Cardiac muscle cell (in vitro differentiated cells and primary cell): Measurements from ENCODE around the gene PPP6R1. TPM values are rescaled to one million over a fixed set of nuclear protein-coding genes. Genes with fewer than 3 reads are reported as not detected.

Experiments
- DNase-seq, 2 donors: peaks; one replicate each; pipeline versions ENCODE4 v3.0.0 to v3.0.0-alpha.2; 2010 to 2017; ENCODE audit warnings: low read depth in 1 of 2, low spot score in 1 of 2
- H3K27ac ChIP-seq: fragments of 200-600 bp; sonication (generic); 2 replicates; pipeline ENCODE4 v1.5.1; 2016
- H3K27me3 ChIP-seq: fragments of 200-600 bp; sonication (generic); 2 replicates; pipeline ENCODE4 v1.6.0; 2016; ENCODE audit warnings: control low read depth
- H3K36me3 ChIP-seq: fragments of 200-600 bp; sonication (generic); 2 replicates; pipeline ENCODE4 v1.5.1; 2016; ENCODE audit warnings: control low read depth
- H3K4me1 ChIP-seq: fragments of 200-600 bp; sonication (generic); 2 replicates; pipeline ENCODE4 v1.8.1; 2017; ENCODE audit warnings: low read depth, mild to moderate bottlenecking, mixed run types
- H3K4me3 ChIP-seq: fragments of 200-600 bp; sonication (generic); 2 replicates; pipeline ENCODE4 v1.5.1; 2016; ENCODE audit warnings: mild to moderate bottlenecking
- H3K9me3 ChIP-seq: fragments of 200-600 bp; sonication (generic); 2 replicates; pipeline ENCODE4 v1.5.1; 2017; ENCODE audit warnings: low read depth, mild to moderate bottlenecking, control low read depth
- CTCF ChIP-seq: IDR thresholded peaks from 2 replicates; pipeline ENCODE4 v1.5.1; 2012; ENCODE audit warnings: low read depth, mild to moderate bottlenecking, low read length
- polyA plus RNA-seq: library from polyadenylated mRNA; unstranded; fragments of >200 nt; fragmentation: Nextera tagmentation; extraction: Ambion mirVana; gene quantifications from 2 replicates; pipeline ENCODE4 v1.2.1, GENCODE V29; 2016
- total RNA-seq: library from RNA; depleted of rRNA; stranded (reverse); fragments of >200 nt; gene quantifications from 2 replicates; pipeline ENCODE4 v1.2.3, GENCODE V29; 2016

PPP6R1 gene
- total and polyA plus RNA-seq, 2 experiments from 2014 or later, result 91.7 to 98.7 TPM

GRCh38 chr19:55229789-55230182 lies 29.0 kb downstream of the PPP6R1 start:
- Histone ChIP-seq H3K4me1 (peaks cover 10% of the 10 kb centered on the region), H3K4me3 (no peak overlapping the region), H3K27ac (peak overlapping the region; percentile 89), H3K27me3 (no peaks in the 10 kb centered on the region), H3K36me3 (peaks cover 12% of the 10 kb centered on the region), H3K9me3 (no peaks in the 10 kb centered on the region)
- TF ChIP-seq CTCF, result no peak
- no peak for DNase-seq

GRCh38 chr19:55229145-55229788 lies 29.6 kb downstream of the PPP6R1 start:
- H3K4me3 ChIP-seq, result no peak overlapping the region
- peak overlapping the region; percentile 89 for H3K27ac ChIP-seq
- no peak for TF ChIP-seq CTCF
- no peak for DNase-seq
- no peaks in the 10 kb centered on the region for H3K27me3 ChIP-seq
- H3K4me1 ChIP-seq, result peaks cover 10% of the 10 kb centered on the region
- H3K9me3 ChIP-seq, result no peaks in the 10 kb centered on the region
- peaks cover 12% of the 10 kb centered on the region for H3K36me3 ChIP-seq

- Histone ChIP-seq H3K27ac (peak within 1 kb of the TSS; percentile 89), H3K9me3 (no peaks in the 10 kb centered on the region), H3K4me1 (peaks cover 10% of the 10 kb centered on the region), H3K27me3 (no peaks in the 10 kb centered on the region), H3K4me3 (no peak within 1 kb of the TSS), H3K36me3 (peaks cover 12% of the 10 kb centered on the region)
- no peak for DNase-seq
- TF ChIP-seq CTCF, result no peak
Observed at GRCh38 chr19:55228403-55229031, 30.3 kb downstream of the PPP6R1 start, which contains the start of gene TMEM86B. Gene TMEM86B (minus strand): TSS chr19:55228763. CDS start chr19:55228741, 22 bp downstream.

- DNase-seq, result peak in 1 of 2 donors; percentile 79
- H3K27me3 ChIP-seq, result no peaks in the 10 kb centered on the region
- peaks cover 12% of the 10 kb centered on the region for H3K36me3 ChIP-seq
- peaks cover 10% of the 10 kb centered on the region for H3K4me1 ChIP-seq
- TF ChIP-seq CTCF, result no peak
- peak overlapping the region; percentile 89 for H3K27ac ChIP-seq
- no peaks in the 10 kb centered on the region for H3K9me3 ChIP-seq
- H3K4me3 ChIP-seq, result no peak overlapping the region
Observed at GRCh38 chr19:55228015-55228391, 30.8 kb downstream of the PPP6R1 start.

GRCh38 chr19:55227241-55228014 lies 31.4 kb downstream of the PPP6R1 start:
- peaks cover 12% of the 10 kb centered on the region for H3K36me3 ChIP-seq
- TF ChIP-seq CTCF, result no peak
- no peaks in the 10 kb centered on the region for H3K9me3 ChIP-seq
- peak overlapping the region; percentile 89 for H3K27ac ChIP-seq
- no peaks in the 10 kb centered on the region for H3K27me3 ChIP-seq
- DNase-seq, result no peak
- no peak overlapping the region for H3K4me3 ChIP-seq
- peaks cover 10% of the 10 kb centered on the region for H3K4me1 ChIP-seq
